Measurements from ENCODE around the gene FAM72C. TPM values are rescaled to one million over a fixed set of nuclear protein-coding genes. Genes with fewer than 3 reads are reported as not detected.

FAM72C gene
- total and polyA plus RNA-seq, 2 of the 4 experiments (the other 2 are of a cell fraction) = 0.72 to 1.8 TPM

Small RNA genes lying within 50 kb of the gene (microRNA-seq; reads per million reads assigned to microRNA genes)
- not detected for gene HIST2H3PS2 (ENCODE audit: insufficient read depth, insufficient read length)

Small RNA genes lying within 50 kb of the gene (small RNA-seq; reads per million reads assigned to genes)
- gene HIST2H3PS2 = 0 reads per million in 5 experiments
